ENCODE results near the gene UGT1A5.

The UGT1A5 gene

GRCh38 chr2:233712611-233713261, at the start of gene UGT1A5:
Gene UGT1A5 (plus strand): TSS chr2:233712907. CDS start chr2:233712992, 85 bp downstream.
- no peak for DNase-seq

GRCh38 chr2:233663911-233664310, 48.8 kb upstream of the UGT1A5 start:
- no peak for DNase-seq

- DNase-seq, result no peak
These were observed 44.0 kb upstream of the UGT1A5 start for GRCh38 chr2:233668605-233669260.

GRCh38 chr2:233671290-233672161, 41.2 kb upstream of the UGT1A5 start, which contains the start of gene UGT1A9:
Gene UGT1A9 (plus strand): TSS chr2:233671898. CDS start chr2:233671935, 37 bp downstream.
- DNase-seq, result no peak

- DNase-seq, result no peak
These were observed 39.8 kb upstream of the UGT1A5 start for GRCh38 chr2:233672886-233673285.

- no peak for DNase-seq
These were observed 38.8 kb upstream of the UGT1A5 start for GRCh38 chr2:233673896-233674295.

GRCh38 chr2:233674314-233674713, 38.4 kb upstream of the UGT1A5 start:
- no peak for DNase-seq

GRCh38 chr2:233674995-233675394, 37.7 kb upstream of the UGT1A5 start:
- no peak for DNase-seq

- no peak for DNase-seq
These were observed 36.7 kb upstream of the UGT1A5 start for GRCh38 chr2:233676046-233676445.

- no peak for DNase-seq
These were observed 33.5 kb upstream of the UGT1A5 start for GRCh38 chr2:233679196-233679595.

- no peak for DNase-seq
These were observed 32.2 kb upstream of the UGT1A5 start for GRCh38 chr2:233680361-233681045.

- DNase-seq, result no peak
These were observed 31.1 kb upstream of the UGT1A5 start, which contains the start of gene UGT1A7 for GRCh38 chr2:233681521-233682099. Gene UGT1A7 (plus strand): TSS chr2:233681901. CDS start chr2:233681938, 37 bp downstream.

GRCh38 chr2:233684640-233685039, 28.1 kb upstream of the UGT1A5 start:
- no peak for DNase-seq

- DNase-seq, result no peak
These were observed 25.8 kb upstream of the UGT1A5 start for GRCh38 chr2:233686928-233687327.

- no peak for DNase-seq
These were observed 24.4 kb upstream of the UGT1A5 start for GRCh38 chr2:233688341-233688740.

- no peak for DNase-seq
These were observed 23.7 kb upstream of the UGT1A5 start for GRCh38 chr2:233689031-233689430.

GRCh38 chr2:233689501-233689900, 23.2 kb upstream of the UGT1A5 start:
- DNase-seq, result no peak

- DNase-seq, result no peak
These were observed 22.3 kb upstream of the UGT1A5 start for GRCh38 chr2:233690444-233690843.

- DNase-seq, result no peak
These were observed 21.0 kb upstream of the UGT1A5 start for GRCh38 chr2:233691443-233692433.

- DNase-seq, result no peak
These were observed 20.1 kb upstream of the UGT1A5 start, which contains the start of gene UGT1A6 for GRCh38 chr2:233692648-233693047. Gene UGT1A6 (plus strand): TSS chr2:233692890. CDS start chr2:233693005, 115 bp downstream.

GRCh38 chr2:233693963-233694362, 18.7 kb upstream of the UGT1A5 start:
- no peak for DNase-seq

Data from activated CD4-positive, alpha-beta T cell treated with anti-CD3 and anti-CD28 coated beads, Interleukin-2, amount 50 U/mL, for 16 hours (primary cell).